K562 (cell line): ENCODE results near the gene TALDO1. TPM values are rescaled to one million over a fixed set of nuclear protein-coding genes. Genes with fewer than 3 reads are reported as not detected.

Source experiments
- ATAC-seq: fragments of 200-7000 bp; cut with Tn5 transposase; 3 replicates; pipeline ENCODE4 v1.9.1; 2020; ENCODE audit warnings: moderate library complexity
- BruUV-seq: library from RNA; stranded (reverse); fragments of 400-500 nt; replicated peaks from 2 replicates; lab custom pipeline; 2021; lab: Mats Ljungman, UMichigan
- CTCF ChIA-PET: fragments of 300-600 bp; formaldehyde crosslinking; extraction: SDS; loops from one replicate; lab custom pipeline; 2021; ENCODE audit warnings: low intra/inter-chr PET ratio; lab: Yijun Ruan, JAX
- POLR2A ChIA-PET: fragments of 300-600, 350-650 bp; sonication (Branson Sonifier 250); formaldehyde crosslinking; extraction: SDS; loops from one replicate; lab custom pipeline; 2021; ENCODE audit warnings: antibody characterized with exemption, inconsistent platforms; lab: Yijun Ruan, JAX
- DNase-seq, 4 experiments: peaks; one replicate each; pipeline versions ENCODE4 v3.0.0 to v3.0.0-alpha.2; 2011 to 2018; ENCODE audit warnings: low spot score in 3 of 4, mixed read lengths in 3 of 4; ENCODE audit errors: extremely low read depth in 1 of 4
- FAIRE-seq: peaks from 2 replicates; lab custom pipeline; 2011; peaks lifted over from hg19 to GRCh38; lab: Jason Lieb, UNC
- H2AFZ ChIP-seq: 2 replicates; pipeline ENCODE4 v1.6.0; 2011; ENCODE audit warnings: low read depth, low read length, control low read depth, inconsistent platforms
- H3K27ac ChIP-seq: fragments of 200-600 bp; 3 replicates; pipeline ENCODE4 v1.8.0; 2011; ENCODE audit warnings: low read depth, mild to moderate bottlenecking, control low read depth, inconsistent platforms, low read length, moderate library complexity, mixed read lengths; ENCODE audit errors: extremely low read depth
- H3K27me3 ChIP-seq, 2 experiments: fragments of 300-600 bp in 1 of 2; 2 replicates in 1 of 2; 3 replicates in 1 of 2; pipeline versions ENCODE4 v1.6.0 to v1.8.0; 2011; ENCODE audit warnings: inconsistent platforms in 2 of 2, low read length in 2 of 2, mild to moderate bottlenecking in 1 of 2, mixed read lengths in 1 of 2, moderate library complexity in 1 of 2; ENCODE audit not compliant: control insufficient read depth in 2 of 2, insufficient read depth in 2 of 2
- H3K36me3 ChIP-seq: fragments of 300-600 bp; 3 replicates; pipeline ENCODE4 v1.8.0; 2011; ENCODE audit warnings: mild to moderate bottlenecking, low read length, inconsistent platforms; ENCODE audit not compliant: control insufficient read depth, insufficient read depth
- H3K4me1 ChIP-seq, 2 experiments: fragments of 200-600 bp in 1 of 2; replicated peaks in 1 of 2; 2 replicates in 1 of 2; 3 replicates in 1 of 2; pipeline versions ENCODE4 v1.5.1 to v1.8.0; 2011; ENCODE audit warnings: inconsistent platforms in 2 of 2, low read length in 2 of 2, mild to moderate bottlenecking in 1 of 2, mixed read lengths in 1 of 2, moderate library complexity in 1 of 2; ENCODE audit not compliant: control insufficient read depth in 2 of 2, insufficient read depth in 2 of 2
- H3K4me2 ChIP-seq: 2 replicates; pipeline ENCODE4 v1.6.1; 2011; ENCODE audit warnings: low read length, control low read depth, inconsistent platforms, mixed read lengths; ENCODE audit not compliant: insufficient read depth
- H3K4me3 ChIP-seq: fragments of 200-600 bp; sonication (generic), shearing (Covaris generic); 2 replicates; pipeline ENCODE4 v1.5.1; 2016; ENCODE audit warnings: control low read depth, inconsistent platforms
- H3K79me2 ChIP-seq: fragments of 200-600 bp; 3 replicates; pipeline ENCODE4 v1.8.0; 2011; ENCODE audit warnings: low read length, inconsistent platforms; ENCODE audit not compliant: control insufficient read depth, insufficient read depth
- H3K9ac ChIP-seq, 2 experiments: 2 replicates each; pipeline versions ENCODE4 v1.6.0 to v1.6.1; 2011; ENCODE audit warnings: low read depth in 2 of 2, low read length in 2 of 2, control low read depth in 1 of 2, inconsistent platforms in 1 of 2, mild to moderate bottlenecking in 1 of 2, mixed read lengths in 1 of 2; ENCODE audit not compliant: insufficient read depth in 1 of 2
- H3K9me1 ChIP-seq: one replicate; pipeline ENCODE4 v1.6.0; 2011; ENCODE audit warnings: inconsistent platforms, mild to moderate bottlenecking, low read length, moderate library complexity; ENCODE audit not compliant: control insufficient read depth, insufficient read depth
- H3K9me3 ChIP-seq: replicated peaks from 2 replicates; pipeline ENCODE4 v1.5.1; 2011; ENCODE audit warnings: low read depth, low read length, inconsistent platforms; ENCODE audit not compliant: control insufficient read depth, insufficient read depth
- H4K20me1 ChIP-seq: replicated peaks from 2 replicates; pipeline ENCODE4 v1.6.1; 2011; ENCODE audit warnings: low read length, inconsistent platforms, mixed read lengths; ENCODE audit not compliant: control insufficient read depth, insufficient read depth
- SRSF3 ChIP-seq: fragments of 200-400 bp; formaldehyde crosslinking; IDR thresholded peaks from 2 replicates; pipeline ENCODE4 v1.6.1; 2016; ENCODE audit warnings: mild to moderate bottlenecking, low read length, moderate library complexity; ENCODE audit not compliant: insufficient read depth
- ZBTB7A ChIP-seq: IDR thresholded peaks from 2 replicates; pipeline ENCODE4 v1.6.1; 2011; ENCODE audit warnings: low read depth, mild to moderate bottlenecking, low read length, moderate library complexity, borderline replicate concordance; ENCODE audit not compliant: control insufficient read depth
- ZNF384 ChIP-seq: IDR thresholded peaks from 2 replicates; pipeline ENCODE4 v1.6.1; 2012; ENCODE audit warnings: low read depth, low read length, improper control_type of control experiment
- WGBS: fragments of 100-300 bp; shearing (Covaris generic); methylation state at CpG from one replicate; pipeline ENCODE4 v1.1.6; 2016; ENCODE audit warnings: low coverage, mixed read lengths; ENCODE audit not compliant: insufficient coverage; ENCODE audit errors: missing lambda C conversion rate; 5-methylcytosine and 5-hydroxymethylcytosine counted together
- in situ Hi-C: fragments of 300-500 bp; cut with MboI; formaldehyde crosslinking; loops from 4 replicates; pipeline ENCODE4 v1.15.0; 2018; ENCODE audit warnings: inconsistent platforms, mixed read lengths
- intact Hi-C: fragments of 100-400 bp; cut with micrococcal nuclease; formaldehyde crosslinking; loops from 2 replicates; pipeline ENCODE4 v1.14.2; 2022
- polyA plus RNA-seq, 8 experiments: library from polyadenylated mRNA; depleted of rRNA in 4 of 8; stranded (reverse) in 5 of 8; unstranded in 3 of 8; fragments of >200 nt; fragmentation: Nextera tagmentation in 2 of 8; fragmentation: Illumina TruSeq in 1 of 8; extraction: Ambion mirVana in 2 of 8; extraction: Trizol in 1 of 8; gene quantifications; 2 replicates each; pipeline versions ENCODE4 v1.2.1 to v1.2.3, GENCODE V29; 2011 to 2014; ENCODE audit warnings: inconsistent platforms in 1 of 8, missing spikeins in 1 of 8
- total RNA-seq, 7 experiments: library from RNA; depleted of rRNA in 6 of 7; stranded (reverse); fragments of >200 nt in 6 of 7; fragmentation: Illumina TruSeq in 2 of 7; extraction: Trizol in 2 of 7; gene quantifications; 2 replicates each; pipeline versions ENCODE4 v1.2.1 to v1.2.3, GENCODE V29; 2011 to 2021; ENCODE audit warnings: low replicate concordance in 1 of 7
- TF ChIP-seq, protein P1 (sequence below), 2 experiments: IDR thresholded peaks; 2 replicates each; pipeline ENCODE4 v1.6.1; 2011; ENCODE audit warnings: borderline replicate concordance in 1 of 2, control low read depth in 1 of 2, low read depth in 1 of 2, low read length in 1 of 2, mild to moderate bottlenecking in 1 of 2, mixed read lengths in 1 of 2, moderate library complexity in 1 of 2; ENCODE audit not compliant: insufficient read depth in 1 of 2, insufficient read length in 1 of 2, poor library complexity in 1 of 2, severe bottlenecking in 1 of 2; ENCODE audit errors: extremely low read depth in 1 of 2
- TF ChIP-seq, protein P2 (sequence below): sonication (generic); formaldehyde crosslinking; IDR thresholded peaks from 2 replicates; pipeline ENCODE4 v1.8.0; 2022; ENCODE audit warnings: mild to moderate bottlenecking, missing genetic modification reagents

The TALDO1 gene
- total and polyA plus RNA-seq, 9 of the 15 experiments (the other 6 are each of a cell fraction or from before 2014, with no cell fraction given), result 260 to 541 (median 441) TPM

DNA sequence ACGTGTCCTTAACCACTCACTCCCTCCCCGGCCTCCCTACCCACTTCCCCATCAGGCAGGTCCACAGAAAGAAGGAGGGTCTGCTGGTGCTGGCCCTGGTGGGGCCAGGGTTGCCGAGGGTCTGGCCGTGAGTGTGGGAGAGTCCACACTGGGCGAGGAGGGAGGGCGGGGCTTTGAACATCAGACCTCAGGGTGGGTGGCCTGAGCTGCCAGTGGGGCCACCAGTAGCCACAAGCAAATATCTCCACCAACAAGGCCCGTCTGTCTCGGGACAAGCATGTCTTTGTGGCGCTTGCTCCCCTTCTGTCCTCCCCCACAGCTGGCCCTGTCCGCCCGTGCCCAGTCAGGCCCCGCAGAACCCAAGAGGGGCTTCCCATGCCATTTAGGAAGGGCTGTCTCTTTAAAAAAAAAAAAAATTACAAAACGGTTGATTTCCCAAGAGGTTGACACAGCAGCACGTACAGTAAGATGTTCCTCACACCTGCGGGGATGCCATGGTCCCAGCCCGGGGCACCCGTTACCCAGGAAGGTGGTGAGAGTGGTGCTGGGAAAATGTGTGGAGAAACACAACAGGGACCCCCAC lies 17.7 kb upstream of the TALDO1 start:
- Histone ChIP-seq H3K4me3 (no peak overlapping the region), H3K4me1 (peaks cover 33 to 58% of the 10 kb centered on the region in 2 experiments), H3K79me2 (no peaks in the 10 kb centered on the region; the same call in 1 of the 3 replicates), H3K27ac (no peak overlapping the region), H3K9ac (peak overlapping the region in 1 of 2 experiments; percentile 9; a peak in 2 of 4 replicates), H3K9me1 (no peaks in the 10 kb centered on the region), H4K20me1 (no peaks in the 10 kb centered on the region), H3K27me3 (no peaks in the 10 kb centered on the region), H3K9me3 (no peaks in the 10 kb centered on the region), H2AFZ (no peak overlapping the region), H3K36me3 (no peaks in the 10 kb centered on the region)
- in situ Hi-C loops (no loop called here), intact Hi-C loops (loop anchor here (5.0 kb wide), 2 partner anchors 68 to 177 kb away; partner anchors contain the start of gene SLC25A22)
- ChIA-PET POLR2A (interaction anchor here (0.7 to 3.5 kb wide), 3 partner anchors 18 to 26 kb away, joined by 3 to 14 read pairs (median 3); partner anchors contain the start of gene TALDO1), CTCF (interaction anchor here (2.5 kb wide), 1 partner anchor 68 kb away, joined by 10 read pairs; the partner anchor contains the start of gene SLC25A22)
- FAIRE-seq (no peak), ATAC-seq (no peak)
- WGBS, result 45% methylated on average over 14 of the region's 17 CpGs
- BruUV-seq, result no TSS peak
- no peak for TF ChIP-seq SRSF3
- TF ChIP-seq ZBTB7A, result 0 out of 2 replicates have a peak, but pooled peaks have one; percentile 8
- TF ChIP-seq, protein P1, sequence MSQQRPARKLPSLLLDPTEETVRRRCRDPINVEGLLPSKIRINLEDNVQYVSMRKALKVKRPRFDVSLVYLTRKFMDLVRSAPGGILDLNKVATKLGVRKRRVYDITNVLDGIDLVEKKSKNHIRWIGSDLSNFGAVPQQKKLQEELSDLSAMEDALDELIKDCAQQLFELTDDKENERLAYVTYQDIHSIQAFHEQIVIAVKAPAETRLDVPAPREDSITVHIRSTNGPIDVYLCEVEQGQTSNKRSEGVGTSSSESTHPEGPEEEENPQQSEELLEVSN (IDR thresholded peaks at IDR 0.05; ENCODE audit: borderline replicate concordance in 1 of 2, extremely low read depth in 1 of 2, insufficient read depth in 1 of 2, insufficient read length in 1 of 2, low read depth in 1 of 2, low read length in 1 of 2, poor library complexity in 1 of 2, severe bottlenecking in 1 of 2), result no peak
- TF ChIP-seq, protein P2, sequence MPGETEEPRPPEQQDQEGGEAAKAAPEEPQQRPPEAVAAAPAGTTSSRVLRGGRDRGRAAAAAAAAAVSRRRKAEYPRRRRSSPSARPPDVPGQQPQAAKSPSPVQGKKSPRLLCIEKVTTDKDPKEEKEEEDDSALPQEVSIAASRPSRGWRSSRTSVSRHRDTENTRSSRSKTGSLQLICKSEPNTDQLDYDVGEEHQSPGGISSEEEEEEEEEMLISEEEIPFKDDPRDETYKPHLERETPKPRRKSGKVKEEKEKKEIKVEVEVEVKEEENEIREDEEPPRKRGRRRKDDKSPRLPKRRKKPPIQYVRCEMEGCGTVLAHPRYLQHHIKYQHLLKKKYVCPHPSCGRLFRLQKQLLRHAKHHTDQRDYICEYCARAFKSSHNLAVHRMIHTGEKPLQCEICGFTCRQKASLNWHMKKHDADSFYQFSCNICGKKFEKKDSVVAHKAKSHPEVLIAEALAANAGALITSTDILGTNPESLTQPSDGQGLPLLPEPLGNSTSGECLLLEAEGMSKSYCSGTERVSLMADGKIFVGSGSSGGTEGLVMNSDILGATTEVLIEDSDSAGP (CRISPR knock-in tag), result peak; percentile 66; the same call in 1 of the 2 replicates
- peak; percentile 67 for TF ChIP-seq ZNF384
- TF ChIP-seq, all 486 proteins: peak for 3
- no peak overlapping the region for H3K4me2 ChIP-seq
- peak in 1 of 4 experiments; percentile 17 for DNase-seq
